Measurements from ENCODE around the gene ZNF214.
"Not testable (repeated sequence)": the region's sequence is repeated elsewhere in the genome, so short reads cannot be mapped to it uniquely, and the experiment has no call there.

ZNF214 gene

DNA sequence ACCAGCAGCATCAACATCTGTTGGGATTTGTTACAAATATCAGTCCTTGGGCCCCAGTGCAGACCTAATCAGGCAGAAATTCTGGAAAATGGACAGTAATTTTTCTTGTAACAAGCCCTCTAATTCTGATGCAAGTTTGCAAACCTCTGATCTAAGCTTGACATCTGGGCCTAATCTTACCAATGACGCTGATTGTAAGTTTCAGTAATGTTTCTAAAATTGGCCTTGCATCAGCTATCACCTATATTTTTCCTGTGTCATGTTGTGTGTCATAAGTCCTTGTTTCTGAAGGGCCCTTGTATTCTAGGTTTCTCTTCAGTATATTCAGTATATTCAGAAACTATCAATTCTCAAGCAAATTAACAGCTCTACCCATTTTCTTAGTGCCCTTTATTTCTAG, 57.5 kb downstream of the ZNF214 start:
- TF ChIP-seq, protein P1, sequence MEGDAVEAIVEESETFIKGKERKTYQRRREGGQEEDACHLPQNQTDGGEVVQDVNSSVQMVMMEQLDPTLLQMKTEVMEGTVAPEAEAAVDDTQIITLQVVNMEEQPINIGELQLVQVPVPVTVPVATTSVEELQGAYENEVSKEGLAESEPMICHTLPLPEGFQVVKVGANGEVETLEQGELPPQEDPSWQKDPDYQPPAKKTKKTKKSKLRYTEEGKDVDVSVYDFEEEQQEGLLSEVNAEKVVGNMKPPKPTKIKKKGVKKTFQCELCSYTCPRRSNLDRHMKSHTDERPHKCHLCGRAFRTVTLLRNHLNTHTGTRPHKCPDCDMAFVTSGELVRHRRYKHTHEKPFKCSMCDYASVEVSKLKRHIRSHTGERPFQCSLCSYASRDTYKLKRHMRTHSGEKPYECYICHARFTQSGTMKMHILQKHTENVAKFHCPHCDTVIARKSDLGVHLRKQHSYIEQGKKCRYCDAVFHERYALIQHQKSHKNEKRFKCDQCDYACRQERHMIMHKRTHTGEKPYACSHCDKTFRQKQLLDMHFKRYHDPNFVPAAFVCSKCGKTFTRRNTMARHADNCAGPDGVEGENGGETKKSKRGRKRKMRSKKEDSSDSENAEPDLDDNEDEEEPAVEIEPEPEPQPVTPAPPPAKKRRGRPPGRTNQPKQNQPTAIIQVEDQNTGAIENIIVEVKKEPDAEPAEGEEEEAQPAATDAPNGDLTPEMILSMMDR (IDR thresholded peaks at IDR 0.05; ENCODE audit: low read length, missing control alignments): no peak
- no peak for DNase-seq (ENCODE audit: low read depth)
- no peak overlapping the region for H3K4me3 ChIP-seq (replicated peaks; ENCODE audit: low read depth, low read length)

DNA sequence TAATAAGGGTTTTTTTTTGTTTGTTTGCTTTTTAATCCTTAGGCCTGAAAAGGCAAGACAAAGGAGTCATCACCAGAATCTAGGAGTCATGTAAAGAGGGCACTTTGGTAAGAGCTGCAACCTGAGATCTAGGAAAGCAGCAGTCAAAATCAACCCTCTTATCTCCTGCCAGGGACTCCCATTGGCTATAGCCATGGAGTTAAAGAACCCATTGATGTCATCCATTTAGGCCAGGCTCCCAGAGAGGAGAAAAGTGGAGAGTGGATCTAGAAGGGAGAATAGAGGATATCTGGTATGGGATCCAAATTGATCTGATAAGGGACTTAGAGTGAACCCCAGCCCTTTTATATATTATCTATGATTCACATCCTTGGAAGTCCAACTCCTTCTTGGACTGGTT, 58.0 kb downstream of the ZNF214 start:
- TF ChIP-seq, protein P1 (IDR thresholded peaks at IDR 0.05; ENCODE audit: low read length, missing control alignments): no peak
- DNase-seq (ENCODE audit: low read depth): no peak
- H3K4me3 ChIP-seq (replicated peaks; ENCODE audit: low read depth, low read length): no peak overlapping the region

DNA sequence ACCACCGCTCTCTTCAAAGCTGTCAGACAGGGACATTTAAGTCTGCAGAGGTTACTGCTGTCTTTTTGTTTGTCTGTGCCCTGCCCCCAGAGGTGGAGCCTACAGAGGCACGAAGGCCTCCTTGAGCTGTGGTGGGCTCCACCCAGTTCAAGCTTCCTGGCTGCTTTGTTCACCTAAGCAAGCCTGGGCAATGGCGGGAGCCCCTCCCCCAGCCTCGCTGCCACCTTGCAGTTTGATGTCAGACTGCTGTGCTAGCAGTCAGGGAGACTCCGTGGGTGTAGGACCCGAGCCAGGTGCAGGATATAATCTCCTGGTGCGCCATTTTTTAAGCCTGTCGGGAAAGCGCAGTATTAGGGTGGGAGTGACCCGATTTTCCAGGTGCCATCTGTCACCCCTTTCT, 65.9 kb downstream of the ZNF214 start:
- DNase-seq (ENCODE audit: low read depth); H3K4me3 ChIP-seq (replicated peaks; ENCODE audit: low read depth, low read length): not testable (repeated sequence)

Data from fibroblast of pulmonary artery (primary cell).